ENCODE data around the gene SIGLEC7.

Gene SIGLEC7

DNA sequence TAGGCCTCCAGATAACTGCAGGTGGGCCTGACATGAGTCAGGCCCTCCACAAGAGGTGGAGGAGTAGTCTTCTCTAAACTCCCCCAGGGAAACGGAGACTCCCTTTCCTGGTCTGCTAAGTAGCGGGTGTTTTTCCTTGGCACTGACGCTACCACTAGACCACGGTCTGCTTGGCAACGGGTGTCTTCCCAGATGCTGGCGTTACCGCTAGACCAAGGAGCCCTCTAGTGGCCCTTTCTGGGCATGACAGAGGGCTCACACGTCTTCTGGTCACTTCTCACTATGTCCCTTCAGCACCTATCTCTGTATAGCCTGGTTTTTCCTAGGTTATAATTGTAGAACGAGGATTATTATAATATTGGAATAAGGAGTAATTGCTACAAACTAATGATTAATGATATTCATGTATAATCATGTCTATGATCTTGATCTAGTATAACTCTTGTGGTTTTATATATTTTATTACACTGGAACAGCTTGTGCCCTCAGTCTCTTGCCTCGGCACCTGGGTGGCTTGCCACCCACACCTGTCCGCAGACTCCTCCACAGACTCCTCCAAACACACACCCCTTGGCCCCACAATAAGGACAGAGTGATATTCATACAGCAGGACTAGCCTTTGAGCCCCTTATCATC, 27.3 kb downstream of the SIGLEC7 start:
- peak; percentile 60 to 87 for DNase-seq

DNA sequence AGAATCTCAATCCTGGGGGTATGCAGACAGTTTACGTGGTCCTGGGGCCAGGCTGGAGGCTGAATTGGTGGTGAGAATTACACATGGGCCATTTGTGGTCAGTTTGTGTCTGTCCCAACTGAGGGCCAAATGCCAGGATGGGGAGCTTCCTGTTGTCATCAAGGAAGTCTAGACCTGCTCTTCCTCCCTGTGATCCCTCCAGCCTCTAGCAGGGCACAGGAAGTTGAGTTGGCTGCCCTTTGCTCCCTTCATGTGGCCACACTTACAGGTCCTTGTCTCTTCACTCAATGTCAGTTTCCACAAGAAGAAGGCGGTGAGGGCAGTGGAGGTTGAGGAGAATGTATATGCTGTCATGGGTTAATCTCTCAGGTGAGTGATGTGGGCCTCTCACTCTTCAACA, 30.1 kb downstream of the SIGLEC7 start:
- DNase-seq = no peak

DNA sequence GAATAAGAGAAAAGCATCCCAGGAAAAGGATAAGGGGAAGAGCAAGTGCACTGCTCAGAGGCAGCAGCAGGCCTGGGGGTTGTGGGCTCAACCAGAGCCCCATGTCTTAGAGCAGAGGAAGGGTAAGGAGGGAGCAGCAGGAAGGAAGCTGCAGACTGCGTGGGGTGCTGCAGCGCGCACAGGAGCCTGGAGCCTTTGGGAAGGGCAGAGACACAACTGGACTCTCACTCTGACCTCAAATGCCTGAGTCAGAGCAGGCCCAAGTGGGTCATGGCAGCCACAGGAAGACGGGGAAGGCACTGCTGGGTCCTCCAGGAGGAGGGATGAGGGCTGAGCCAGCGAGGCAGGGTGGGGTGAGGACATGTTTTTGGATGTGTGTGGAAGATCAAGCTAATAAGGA, 31.6 kb downstream of the SIGLEC7 start:
- no peak for DNase-seq

- DNase-seq = no peak
Measured at GRCh38 chr19:51179256-51179655, 37.2 kb downstream of the SIGLEC7 start.

DNA sequence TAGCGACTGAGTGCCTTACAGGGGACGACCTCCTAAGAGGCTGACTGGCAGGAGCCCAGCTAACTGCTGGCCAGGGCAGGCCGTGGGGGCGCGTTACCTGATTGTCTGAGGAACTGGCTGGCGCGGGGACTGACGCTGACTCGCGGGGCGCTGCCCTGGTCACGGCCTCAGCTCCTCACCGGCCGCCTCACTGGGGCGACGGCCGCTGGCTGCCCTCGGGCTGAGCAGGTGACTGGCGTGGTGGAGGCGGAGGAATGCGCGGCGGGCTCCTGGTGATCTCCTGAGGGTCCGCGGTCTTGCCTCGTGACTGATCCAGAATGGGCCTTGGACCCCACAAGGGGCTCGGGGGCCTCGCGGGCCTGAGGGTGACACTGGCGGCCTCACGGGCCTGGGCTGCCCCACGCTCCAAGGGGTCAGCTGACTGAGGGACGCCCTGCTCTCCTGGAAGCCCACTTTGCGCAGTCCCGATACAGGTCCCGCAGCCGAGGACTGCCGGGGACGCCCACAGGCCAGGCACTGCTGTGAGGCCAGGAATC, 39.3 kb downstream of the SIGLEC7 start:
- no peak for DNase-seq

DNA sequence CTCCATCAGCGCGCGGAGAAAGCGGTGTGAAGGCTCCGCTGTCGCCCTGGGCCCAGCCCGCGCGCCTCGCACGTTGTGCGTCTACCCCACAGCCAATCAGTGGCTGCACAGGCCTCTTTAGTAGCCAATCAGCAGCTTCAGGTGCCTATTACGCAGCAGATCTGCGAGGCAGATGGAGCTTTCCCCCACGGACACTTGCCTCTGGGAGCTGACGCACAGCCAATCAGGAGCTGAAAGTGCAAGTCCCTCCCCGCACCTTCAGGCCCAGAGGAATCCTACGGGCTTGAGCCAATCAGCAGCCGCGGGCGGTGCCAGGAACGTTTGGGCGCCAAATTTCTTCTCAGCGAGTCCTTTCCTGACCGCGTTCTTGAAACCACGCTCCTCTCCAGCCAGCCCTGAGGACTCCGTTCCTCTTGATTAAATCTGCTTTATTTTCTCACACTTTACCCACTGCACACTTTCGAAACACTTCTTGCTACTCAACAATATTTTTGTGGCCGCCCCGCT, 39.9 kb downstream of the SIGLEC7 start:
- DNase-seq = no peak

- no peak for DNase-seq
Measured at GRCh38 chr19:51183629-51184028, 41.5 kb downstream of the SIGLEC7 start.

DNA sequence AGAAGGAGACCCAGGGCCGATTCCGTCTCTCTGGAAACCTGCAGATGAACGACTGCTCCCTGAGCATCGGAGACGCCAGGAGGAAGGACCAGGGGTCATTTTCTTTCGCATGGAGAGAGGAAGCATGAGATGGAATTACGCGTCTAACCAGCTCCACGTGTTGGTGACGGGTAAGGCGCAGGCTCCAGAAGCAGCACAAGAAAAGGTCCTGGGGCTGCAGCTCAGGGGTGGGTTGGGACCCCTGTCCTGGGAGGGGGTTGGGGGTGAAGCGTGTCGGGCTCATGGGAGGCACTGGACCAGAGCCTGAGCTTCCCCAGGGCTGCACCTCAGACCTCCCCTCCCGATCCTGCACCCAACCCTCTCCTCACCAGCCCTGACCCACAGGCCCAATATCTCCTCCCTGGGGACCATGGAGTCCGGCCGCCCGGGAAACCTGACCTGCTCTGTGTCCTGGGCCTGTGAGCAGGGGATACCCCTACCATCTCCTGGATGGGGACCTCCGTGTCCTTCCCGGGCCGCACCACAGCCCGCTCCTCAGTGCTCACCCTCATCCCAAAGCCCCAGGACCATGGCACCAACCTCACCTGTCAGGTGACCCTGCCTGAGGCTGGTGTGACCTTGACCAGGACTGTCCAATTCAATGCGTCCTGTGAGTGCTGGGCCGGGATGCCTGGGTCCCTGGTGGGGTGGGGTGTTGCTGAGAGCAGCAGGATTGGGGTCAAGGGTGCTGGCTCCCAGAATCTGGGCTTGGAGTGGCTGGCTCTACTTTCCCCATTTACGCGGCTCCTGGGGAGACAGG, 43.2 kb downstream of the SIGLEC7 start:
- no peak for DNase-seq

- no peak for DNase-seq
Measured at GRCh38 chr19:51185868-51186215, 43.7 kb downstream of the SIGLEC7 start.

DNA sequence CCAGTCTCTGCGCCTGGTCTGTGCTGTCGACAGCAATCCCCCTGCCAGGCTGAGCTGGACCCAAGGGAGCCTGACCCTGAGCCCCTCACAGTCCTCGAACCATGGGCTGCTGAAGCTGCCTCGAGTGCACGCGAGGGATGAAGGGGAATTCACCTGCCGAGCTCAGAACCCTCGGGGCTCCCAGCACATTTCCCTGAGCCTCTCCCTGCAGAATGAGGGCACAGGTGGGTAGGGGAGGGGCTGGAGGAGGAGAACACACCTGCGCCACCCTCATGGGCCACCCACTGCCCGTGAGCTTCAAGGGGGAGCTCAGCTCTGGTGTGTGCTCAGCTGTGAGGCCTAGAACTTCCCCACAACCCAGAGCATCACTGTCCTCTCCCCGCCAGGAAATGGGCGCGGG, 44.2 kb downstream of the SIGLEC7 start:
- no peak for DNase-seq

DNA sequence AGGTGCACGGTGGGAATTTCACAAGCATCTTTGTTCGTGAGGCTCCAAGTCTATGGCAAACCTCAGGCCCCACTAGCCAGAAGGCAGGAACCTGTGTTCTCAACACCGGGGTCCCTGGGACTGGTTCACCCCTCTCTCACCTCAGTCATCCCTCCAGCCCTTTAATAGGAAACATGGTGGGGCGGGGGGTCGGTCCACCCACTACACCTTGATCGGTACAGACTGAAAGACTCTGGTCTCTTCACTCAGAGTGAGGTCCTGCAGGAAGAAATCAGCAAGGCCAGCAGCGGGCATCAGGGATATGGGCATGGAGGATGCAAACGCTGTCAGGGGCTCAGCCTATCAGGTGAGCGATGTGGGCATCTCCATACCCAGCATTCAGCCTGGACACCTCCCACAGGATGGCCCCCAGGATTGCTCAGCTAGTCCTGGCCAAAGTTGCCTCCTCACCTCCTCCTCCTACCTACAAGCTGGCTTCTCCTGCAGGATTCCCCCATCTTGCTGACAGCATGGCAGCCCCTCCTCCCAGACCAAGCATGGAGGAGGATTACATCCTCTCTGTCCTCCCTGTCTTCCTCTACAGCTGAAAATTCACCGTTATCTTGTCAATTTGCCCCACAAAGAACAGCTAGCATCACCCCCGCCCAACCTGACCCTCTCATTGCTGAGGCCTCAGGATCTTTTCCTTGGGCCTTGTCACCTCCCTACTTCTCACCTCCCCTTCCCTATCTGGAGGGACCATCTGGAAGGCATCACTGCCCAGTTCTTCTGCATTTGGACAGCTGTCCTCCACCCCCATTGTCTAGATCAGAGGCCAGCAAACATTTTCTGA, 45.5 kb downstream of the SIGLEC7 start:
- no peak for DNase-seq

- DNase-seq = no peak
Measured at GRCh38 chr19:51188227-51188559, 46.1 kb downstream of the SIGLEC7 start.

DNA sequence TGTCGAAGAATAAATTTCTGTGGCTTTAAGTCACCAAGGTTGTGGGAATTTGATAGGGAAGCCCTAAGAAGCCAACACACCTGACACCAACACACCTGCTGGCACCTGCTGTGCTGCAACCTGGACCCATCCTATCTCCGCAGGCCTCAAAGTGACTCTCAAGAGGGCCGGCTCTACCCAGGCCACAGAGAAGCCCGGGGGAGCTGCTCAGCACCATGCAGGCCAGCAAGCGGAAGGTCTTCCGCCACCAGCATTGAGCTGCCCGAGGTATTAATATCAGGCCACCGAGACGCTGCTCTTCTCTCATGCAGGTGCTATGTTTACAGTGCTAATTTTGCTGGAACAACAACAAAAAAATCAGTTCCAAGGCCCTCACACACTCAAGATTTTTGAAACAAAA, 50.6 kb downstream of the SIGLEC7 start:
- no peak for DNase-seq

GRCh38 chr19:51194527-51195315, 52.6 kb downstream of the SIGLEC7 start:
- no peak for DNase-seq

DNA sequence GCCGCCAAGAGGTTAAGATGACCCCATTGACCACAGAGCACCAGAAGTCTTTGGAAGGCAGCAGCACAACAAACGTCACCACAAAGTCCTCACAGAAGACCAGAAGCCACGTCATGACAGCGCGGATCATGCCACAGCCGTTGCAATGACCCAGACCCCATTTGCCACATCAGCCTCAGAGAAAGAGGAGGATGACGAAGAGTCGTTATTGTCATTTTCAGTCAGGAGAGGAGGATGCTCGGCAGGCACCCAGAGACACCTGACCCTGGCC, 53.1 kb downstream of the SIGLEC7 start:
- DNase-seq = no peak

DNA sequence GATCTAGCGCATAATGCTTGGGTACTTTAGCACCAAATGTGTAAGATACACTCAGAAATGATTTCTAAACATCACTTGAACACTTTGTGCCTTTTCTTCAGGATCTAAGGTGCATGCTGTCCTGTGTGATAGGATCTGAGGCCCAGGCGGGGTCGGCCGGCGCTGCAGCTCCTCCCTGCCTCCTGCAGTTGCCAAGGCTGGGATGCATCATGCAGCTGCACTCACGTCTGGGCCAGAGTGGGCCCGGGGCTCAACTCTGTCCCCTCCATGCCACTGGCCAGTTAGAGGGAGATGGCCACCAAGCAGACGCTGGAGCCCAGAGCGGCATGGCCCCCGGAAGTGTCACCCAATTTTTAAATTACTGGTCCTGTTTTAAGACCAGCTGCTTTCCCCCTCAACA, 53.5 kb downstream of the SIGLEC7 start:
- DNase-seq = no peak

DNA sequence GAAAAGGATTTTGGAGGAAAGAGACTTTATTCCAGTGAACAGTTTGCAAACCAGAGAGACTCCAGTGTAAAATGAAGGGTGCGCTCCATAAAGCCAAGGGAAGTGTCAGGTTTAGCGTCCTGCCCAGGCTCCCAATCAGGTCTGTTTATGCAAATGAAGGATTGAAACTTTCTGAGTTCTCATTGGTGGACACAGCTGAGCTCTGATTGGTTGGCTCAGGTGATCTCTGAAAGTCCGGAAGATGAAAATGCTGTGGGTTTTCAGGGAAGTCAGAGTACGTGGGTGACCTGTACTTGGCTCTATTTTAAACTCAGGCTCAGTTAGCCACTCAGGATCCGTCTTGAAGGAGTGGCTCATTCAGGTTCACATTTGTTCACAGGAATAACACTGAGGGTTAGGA, 54.1 kb downstream of the SIGLEC7 start:
- DNase-seq = no peak

DNA sequence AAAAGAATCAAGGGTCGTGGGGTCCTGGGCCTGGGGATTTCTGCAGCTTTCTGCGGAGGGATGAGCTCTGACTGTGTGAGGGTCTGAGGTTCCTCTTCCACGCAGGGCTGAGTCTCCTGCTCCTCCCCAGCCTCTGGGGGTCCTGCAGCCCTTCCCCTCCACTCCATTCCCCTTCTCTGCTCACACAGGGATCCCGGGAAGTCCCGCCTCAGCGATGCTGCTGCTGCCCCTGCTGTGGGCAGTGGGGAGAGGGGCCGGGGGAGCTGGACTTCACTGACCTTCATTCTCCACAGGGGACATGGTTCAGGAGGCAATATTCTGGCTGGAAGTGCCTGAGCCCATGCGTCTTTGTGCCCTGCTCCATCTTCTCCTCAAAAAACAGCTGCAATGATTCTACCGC, 56.5 kb downstream of the SIGLEC7 start:
- DNase-seq = no peak

DNA sequence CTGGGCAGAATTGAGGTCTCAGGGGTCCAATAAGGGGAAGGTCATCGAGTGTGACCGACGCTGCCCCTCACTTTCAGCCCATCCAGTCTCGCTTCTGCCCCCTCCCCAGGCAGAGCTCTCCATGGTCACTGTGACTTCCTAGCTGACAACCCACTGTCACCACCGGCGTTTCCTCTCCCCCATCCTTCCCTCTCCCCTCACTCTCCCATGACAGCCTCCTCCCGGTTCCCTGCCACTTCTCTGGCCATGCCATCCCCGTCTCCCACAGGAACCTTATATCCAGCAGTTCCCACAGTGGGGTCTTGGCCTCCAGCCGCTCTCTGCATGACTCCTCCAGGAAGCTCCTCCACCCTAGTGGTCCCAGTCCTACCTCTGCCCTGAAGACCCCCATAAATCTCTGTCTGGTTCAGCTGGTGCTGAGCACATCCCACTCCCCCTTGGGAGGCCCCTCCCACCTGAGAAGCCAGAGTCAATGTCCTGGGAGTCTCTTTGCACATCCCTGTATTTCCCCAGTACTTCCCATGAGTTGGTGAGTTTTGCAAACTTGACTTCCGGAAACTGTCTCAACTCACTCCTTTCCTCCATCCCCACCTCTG, 58.1 kb downstream of the SIGLEC7 start:
- no peak for DNase-seq

GRCh38 chr19:51201712-51202111, 59.6 kb downstream of the SIGLEC7 start:
- no peak for DNase-seq
